Colonic mucosa (tissue), 4 donors: Measurements from ENCODE around the gene SLC2A2. TPM values are rescaled to one million over a fixed set of nuclear protein-coding genes. Genes with fewer than 3 reads are reported as not detected.

Experiments used
- DNase-seq: peaks from one replicate; pipeline ENCODE4 v3.0.0-alpha.2; 2020
- H3K27ac ChIP-seq: fragments of 200-600 bp; one replicate; pipeline ENCODE4 v1.8.0; 2021
- H3K27me3 ChIP-seq: fragments of 200-600 bp; one replicate; pipeline ENCODE4 v1.8.0; 2021
- H3K36me3 ChIP-seq: fragments of 200-600 bp; one replicate; pipeline ENCODE4 v1.8.0; 2021
- H3K4me1 ChIP-seq: fragments of 200-600 bp; one replicate; pipeline ENCODE4 v1.8.0; 2021; ENCODE audit warnings: mild to moderate bottlenecking
- H3K4me3 ChIP-seq: fragments of 200-600 bp; one replicate; pipeline ENCODE4 v1.8.0; 2021
- H3K9ac ChIP-seq, 2 donors: one replicate each; pipeline ENCODE4 v1.7.0; 2013; ENCODE audit warnings: control low read depth in 2 of 2, low read depth in 2 of 2, low read length in 2 of 2
- H3K9me3 ChIP-seq: fragments of 200-600 bp; one replicate; pipeline ENCODE4 v1.8.0; 2021
- CTCF ChIP-seq: fragments of 200-600 bp; IDR thresholded peaks from one replicate; pipeline ENCODE4 v1.8.0; 2022; ENCODE audit warnings: antibody characterized with exemption, mild to moderate bottlenecking
- intact Hi-C: fragments of 100-400 bp; cut with DNase I; formaldehyde crosslinking; loops from one replicate; pipeline ENCODE4 v1.14.1; 2022
- total RNA-seq, 2 donors: library from RNA; stranded (reverse); fragmentation: NEBNext Ultra II Directional in 1 of 2; extraction: Animal tissue kit (Norgen Biotek cat#: 25700) in 1 of 2; gene quantifications; one replicate each; pipeline ENCODE4 v1.2.1, GENCODE V29; 2021
- donor health status: healthy.
- donor health status: DM: no; HTN: no; CAD: no.
- donor health status: DM: no; HTN: no; CAD: no.

The SLC2A2 gene
- total RNA-seq, 2 donors from 2014 or later = 0.08 to 0.27 TPM

DNA sequence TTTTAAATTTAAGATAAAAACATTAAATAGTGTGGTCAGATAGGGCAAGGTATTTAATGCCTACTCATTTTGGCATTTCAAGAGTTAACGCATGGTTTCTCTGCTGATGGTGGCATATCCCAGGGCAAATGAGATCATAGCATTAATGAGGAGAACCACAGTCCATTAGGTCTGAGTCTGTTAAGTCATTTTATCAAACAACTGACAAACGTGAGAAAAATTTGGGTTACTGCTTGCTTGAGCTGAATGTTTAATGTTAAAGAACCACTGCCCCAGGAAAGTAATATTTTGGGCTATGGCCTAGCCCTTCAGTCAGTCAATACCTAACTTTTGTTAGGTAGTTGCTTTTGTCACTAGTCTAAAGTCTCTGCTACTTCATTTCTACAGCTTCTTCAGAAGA is 37.9 kb upstream of the SLC2A2 start:
- Histone ChIP-seq H3K4me1 (no peaks in the 10 kb centered on the region), H3K27ac (no peak overlapping the region), H3K27me3 (no peaks in the 10 kb centered on the region), H3K36me3 (no peaks in the 10 kb centered on the region), H3K9me3 (no peaks in the 10 kb centered on the region), H3K4me3 (no peak overlapping the region), H3K9ac (no peak overlapping the region)
- DNase-seq = no peak
- intact Hi-C loops = no loop called here
- TF ChIP-seq CTCF = no peak

GRCh38 chr3:171061749-171062148 is 35.2 kb upstream of the SLC2A2 start:
- H3K27me3 ChIP-seq = no peaks in the 10 kb centered on the region
- intact Hi-C loops = no loop called here
- DNase-seq = no peak
- TF ChIP-seq CTCF = no peak
- H3K9ac ChIP-seq = no peak overlapping the region
- H3K36me3 ChIP-seq = no peaks in the 10 kb centered on the region
- H3K4me3 ChIP-seq = no peak overlapping the region
- no peaks in the 10 kb centered on the region for H3K4me1 ChIP-seq
- no peaks in the 10 kb centered on the region for H3K9me3 ChIP-seq
- no peak overlapping the region for H3K27ac ChIP-seq

GRCh38 chr3:171059978-171060377 is 33.5 kb upstream of the SLC2A2 start:
- DNase-seq = no peak
- no peak overlapping the region for H3K9ac ChIP-seq
- no peaks in the 10 kb centered on the region for H3K9me3 ChIP-seq
- H3K36me3 ChIP-seq = no peaks in the 10 kb centered on the region
- no peak overlapping the region for H3K4me3 ChIP-seq
- no peaks in the 10 kb centered on the region for H3K27me3 ChIP-seq
- no peak for TF ChIP-seq CTCF
- intact Hi-C loops = no loop called here
- H3K4me1 ChIP-seq = no peaks in the 10 kb centered on the region
- H3K27ac ChIP-seq = no peak overlapping the region

GRCh38 chr3:171058873-171059603 is 32.5 kb upstream of the SLC2A2 start:
- intact Hi-C loops = no loop called here
- DNase-seq = no peak

GRCh38 chr3:171058058-171058457 is 31.5 kb upstream of the SLC2A2 start:
- Histone ChIP-seq H3K36me3 (no peaks in the 10 kb centered on the region), H3K4me3 (no peak overlapping the region), H3K27me3 (no peaks in the 10 kb centered on the region), H3K9ac (no peak overlapping the region), H3K9me3 (no peaks in the 10 kb centered on the region), H3K4me1 (no peaks in the 10 kb centered on the region), H3K27ac (no peak overlapping the region)
- TF ChIP-seq CTCF = no peak
- intact Hi-C loops = no loop called here
- no peak for DNase-seq

More at GRCh38 chr3:171058873-171059603, 32.5 kb upstream of the SLC2A2 start:
- no peak overlapping the region for H3K4me3 ChIP-seq
- H3K4me1 ChIP-seq = no peaks in the 10 kb centered on the region
- no peaks in the 10 kb centered on the region for H3K27me3 ChIP-seq
- no peak overlapping the region for H3K9ac ChIP-seq
- no peaks in the 10 kb centered on the region for H3K9me3 ChIP-seq
- no peaks in the 10 kb centered on the region for H3K36me3 ChIP-seq
- H3K27ac ChIP-seq = no peak overlapping the region
- no peak for TF ChIP-seq CTCF
